Measurements from ENCODE around the gene SPCS1.
A peak's percentile ranks its signal among the peaks of the same experiment; 100 is the strongest.
"Not testable (repeated sequence)": the region's sequence is repeated elsewhere in the genome, so short reads cannot be mapped to it uniquely, and the experiment has no call there.

SPCS1 gene

DNA sequence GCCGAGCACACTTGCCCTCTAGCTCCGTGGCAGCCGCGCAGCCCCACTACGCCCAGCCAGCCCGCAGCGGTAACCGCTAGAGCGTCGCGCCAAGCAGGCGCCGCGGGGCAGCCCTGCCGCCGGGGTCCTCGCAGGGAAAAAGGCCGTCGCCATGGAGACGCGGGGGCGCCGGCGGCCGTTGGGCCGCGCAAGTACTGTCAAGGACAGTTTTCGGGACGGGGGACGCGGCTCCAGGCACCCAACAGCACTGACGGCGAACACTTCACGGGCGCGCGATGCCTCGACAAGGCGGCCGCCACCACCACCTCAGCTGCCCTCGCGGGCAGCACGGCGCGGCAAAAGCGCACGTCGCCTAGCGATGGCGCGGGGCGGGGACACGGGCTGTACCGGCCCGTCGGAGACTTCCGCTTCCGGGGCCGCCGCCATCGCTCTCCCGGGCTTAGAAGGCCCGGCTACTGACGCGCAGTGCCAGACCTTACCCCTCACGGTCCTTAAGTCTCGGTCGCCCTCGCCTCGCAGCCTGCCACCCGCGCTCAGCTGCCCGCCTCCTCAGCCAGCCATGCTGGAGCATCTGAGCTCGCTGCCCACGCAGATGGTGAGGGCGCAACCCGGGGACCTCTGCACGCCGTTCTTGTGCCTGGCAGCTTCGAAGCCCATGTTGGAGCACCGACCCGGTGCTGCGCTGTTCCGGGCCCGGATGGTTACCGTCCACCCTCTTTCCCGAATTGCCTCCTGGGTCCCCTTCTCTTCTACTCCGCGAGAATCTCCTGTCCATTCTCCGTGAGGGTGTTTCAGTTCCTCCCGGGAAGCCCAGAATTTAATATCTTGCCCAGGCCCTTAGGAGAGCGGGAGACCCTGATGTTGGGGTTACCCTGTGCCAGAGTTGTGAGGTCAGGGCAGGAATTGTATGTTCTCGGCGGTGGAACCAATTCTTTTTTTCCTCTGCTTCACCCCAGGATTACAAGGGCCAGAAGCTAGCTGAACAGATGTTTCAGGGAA lies at the start of gene SPCS1, which contains the start of gene GLT8D1:
TSS of gene SPCS1 (plus strand) at position 419 of the 999 bp plus-strand sequence. CDS start at position 560, 141 bp downstream.
TSS of gene GLT8D1 (minus strand) at position 104 of the 999 bp plus-strand sequence. CDS start 5,331 bp downstream, outside the sequence.
- DNase-seq, result peak; percentile 80

DNA sequence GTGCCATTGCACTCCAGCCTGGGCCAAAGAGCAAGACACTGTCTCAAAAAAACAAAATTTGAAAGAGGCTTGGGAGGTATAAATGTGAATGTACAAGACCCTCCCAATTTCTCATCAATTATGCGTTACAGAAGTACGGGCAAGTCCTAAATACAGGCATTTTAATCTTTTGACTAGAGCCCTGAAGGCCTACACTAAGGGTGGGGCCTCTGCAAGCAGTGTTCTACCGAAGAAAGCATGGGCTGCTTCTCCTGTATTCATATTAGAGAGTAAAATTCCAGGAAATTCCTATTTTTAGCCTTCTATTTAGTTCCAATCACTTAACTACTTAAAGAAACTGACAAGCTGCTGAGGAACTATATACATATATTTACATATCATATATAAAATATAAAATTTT lies 45.9 kb upstream of the SPCS1 start:
- DNase-seq, result no peak

DNA sequence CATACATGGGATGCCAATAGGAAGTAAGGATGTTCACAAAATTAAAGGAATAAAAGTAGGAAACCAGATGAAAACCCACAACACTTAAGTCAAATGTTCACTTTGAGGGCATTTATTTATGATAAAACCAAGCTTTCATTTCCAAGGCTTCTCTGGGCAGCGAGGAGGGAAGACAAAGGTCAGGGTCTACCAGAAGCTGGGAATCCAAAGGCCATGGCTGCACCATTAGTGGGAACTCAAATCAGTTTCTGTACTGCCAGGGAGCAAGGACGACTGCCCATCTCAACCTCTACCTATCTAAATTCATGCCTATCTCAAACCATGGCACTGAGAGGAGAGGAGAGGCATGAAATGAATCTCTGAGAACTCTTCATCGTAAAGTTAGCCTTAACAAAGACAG lies 42.8 kb upstream of the SPCS1 start:
- no peak for DNase-seq

DNA sequence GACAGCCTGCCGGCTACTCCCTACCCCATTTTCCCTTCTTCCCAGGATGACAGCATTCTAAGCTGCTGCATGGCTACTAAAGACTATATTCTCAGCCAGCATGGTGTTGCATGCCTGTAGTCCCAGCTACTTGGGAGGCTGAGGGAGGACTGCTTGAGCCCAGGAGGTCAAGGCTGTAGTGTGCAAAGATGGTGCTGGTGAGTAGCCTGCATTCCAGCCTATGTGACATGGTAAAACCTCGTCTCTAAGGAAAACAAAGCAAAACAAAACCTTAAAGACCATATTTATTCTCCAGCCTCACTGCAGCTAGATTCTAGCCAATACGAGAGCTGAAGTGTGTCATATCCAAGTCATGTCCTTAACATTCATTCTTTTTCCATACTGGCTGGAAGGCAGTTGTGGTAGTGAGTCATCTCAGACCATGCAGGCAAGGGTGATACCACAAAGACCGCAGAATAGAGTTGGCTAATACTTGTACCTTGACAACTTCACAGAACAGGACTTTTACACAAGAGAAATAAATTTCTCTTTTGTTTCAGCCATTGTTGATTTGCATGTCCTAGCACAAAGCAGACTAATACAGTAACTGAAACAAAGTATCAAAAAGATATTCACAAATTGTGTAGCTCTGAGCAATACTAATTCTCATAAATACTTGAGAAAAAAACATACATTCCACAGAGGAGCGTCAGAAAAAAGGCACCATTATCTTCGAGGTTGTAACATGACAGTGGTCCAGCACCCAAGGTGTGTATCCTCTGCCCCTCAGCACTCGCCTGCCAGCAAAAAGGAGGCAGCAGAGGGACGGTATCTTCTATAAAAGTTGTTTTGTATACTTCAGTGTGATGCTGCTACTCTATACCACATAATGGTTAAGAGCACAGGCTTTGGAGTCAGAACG lies 35.0 kb upstream of the SPCS1 start:
- DNase-seq, result no peak

DNA sequence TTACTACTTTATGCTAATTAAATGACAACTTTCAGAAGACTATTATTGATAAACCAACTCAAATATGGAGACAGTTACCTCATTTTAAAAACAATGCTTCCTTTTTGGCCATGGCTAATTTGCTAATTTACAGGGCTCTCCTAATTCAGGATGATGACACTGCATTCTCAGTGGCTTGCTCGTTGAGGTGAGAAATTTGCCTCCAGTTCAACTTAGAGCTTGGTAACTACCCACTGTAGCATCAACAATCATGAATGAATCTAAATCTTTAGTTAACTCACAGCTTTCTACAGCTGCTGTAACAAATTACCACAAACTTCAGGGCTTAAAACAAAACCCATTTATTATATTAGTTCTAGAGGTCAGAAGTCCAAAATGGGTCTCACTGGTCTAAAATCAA lies 34.2 kb upstream of the SPCS1 start:
- DNase-seq, result no peak

- not testable (repeated sequence) for DNase-seq
Measured at GRCh38 chr3:52676201-52676600, 29.7 kb upstream of the SPCS1 start.

DNA sequence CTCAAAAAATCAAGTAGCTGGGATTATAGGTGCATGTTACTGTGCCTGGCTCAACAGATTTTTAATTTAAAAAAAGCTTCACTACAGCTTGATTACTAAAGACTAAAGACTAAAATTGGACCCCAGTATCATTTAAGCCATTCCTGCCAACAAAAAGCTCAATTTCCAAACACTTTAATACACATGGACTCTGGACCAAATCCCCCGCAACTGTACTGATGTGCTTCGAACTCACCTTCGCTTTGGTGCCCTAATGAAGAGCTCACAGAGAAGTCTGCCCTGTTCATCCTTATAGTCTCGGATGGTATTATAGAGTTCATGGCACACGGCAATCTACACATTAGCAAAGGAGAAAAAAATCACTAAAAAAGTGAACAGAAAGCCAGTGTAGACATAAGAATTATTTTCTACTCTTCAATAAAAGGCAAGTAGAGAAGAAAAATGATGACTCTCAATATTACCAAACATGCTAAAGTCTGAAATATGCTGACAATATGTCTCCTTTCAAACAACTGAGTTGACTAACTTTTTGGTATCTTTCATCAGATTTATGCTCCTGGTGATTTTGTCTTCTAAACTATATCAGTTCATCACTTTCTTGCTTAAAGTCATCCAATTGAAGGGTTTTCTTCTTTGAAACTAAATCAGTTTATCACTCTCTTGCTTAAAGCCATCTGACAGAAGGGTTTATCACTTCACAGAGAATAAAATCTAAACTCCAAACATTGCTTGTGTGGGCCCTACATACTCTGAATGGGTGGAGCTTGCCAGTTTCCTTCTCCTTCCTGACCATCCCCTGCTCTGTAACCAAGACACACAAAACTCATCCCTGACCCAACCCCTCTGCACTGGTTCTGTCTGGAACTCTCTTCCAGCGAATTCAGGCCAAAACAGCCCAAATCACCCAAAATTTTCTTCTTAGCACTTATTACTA lies 27.4 kb upstream of the SPCS1 start:
- no peak for DNase-seq

DNA sequence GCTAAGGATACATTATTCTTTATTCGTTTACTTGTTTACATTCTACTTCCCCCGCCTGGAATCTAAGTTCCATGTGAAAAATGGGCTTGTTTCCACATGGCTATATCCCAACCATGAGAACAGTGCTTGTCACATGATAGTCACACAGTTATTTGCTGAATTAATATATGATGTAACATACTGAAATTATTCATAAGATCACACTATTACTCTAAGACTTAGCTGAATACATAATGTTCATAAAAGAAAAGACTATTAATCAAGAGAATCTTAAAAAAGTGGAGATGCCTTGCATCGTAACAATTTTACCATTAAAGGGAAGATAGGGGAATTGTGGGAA lies 26.7 kb upstream of the SPCS1 start:
- DNase-seq, result no peak

DNA sequence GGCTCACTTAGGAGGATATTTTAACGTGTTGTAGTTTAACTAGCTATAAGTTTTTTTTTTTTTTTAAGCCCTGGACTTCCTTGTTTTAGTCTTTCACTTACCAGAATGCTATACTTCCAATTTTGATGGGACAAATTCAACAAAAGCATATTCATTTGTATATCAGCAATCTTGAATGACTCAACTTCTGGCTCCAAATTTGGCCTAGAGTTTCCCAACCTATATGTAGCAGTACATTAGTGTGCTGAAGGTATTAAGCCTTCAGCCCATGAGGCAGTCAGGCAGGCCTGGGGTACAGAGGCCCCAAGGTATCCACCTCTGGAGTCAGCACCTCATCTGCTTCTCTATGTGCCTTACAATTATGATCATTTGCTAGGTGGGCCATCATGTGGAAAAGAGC lies 26.1 kb upstream of the SPCS1 start:
- no peak for DNase-seq

- DNase-seq, result no peak
Measured at GRCh38 chr3:52681596-52681995, 24.3 kb upstream of the SPCS1 start.

DNA sequence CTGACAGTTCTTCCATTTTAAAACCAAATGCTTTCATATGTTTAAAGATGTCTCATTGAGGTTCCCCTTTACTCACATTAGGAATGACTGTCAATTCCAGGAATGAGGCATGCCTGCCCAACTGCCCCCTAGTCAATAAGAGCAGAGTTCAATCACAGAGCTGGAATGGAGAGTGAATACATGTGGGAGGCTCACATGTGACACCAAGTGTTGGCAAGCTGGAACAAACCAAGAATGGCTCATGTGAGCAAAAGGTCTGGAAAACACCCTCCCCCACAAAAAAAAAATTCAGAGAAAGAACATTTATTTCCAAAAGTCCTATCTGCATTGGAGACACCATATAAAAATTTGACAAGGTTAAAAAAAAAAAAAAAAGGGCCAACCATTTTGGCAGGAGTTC lies 23.9 kb upstream of the SPCS1 start:
- no peak for DNase-seq

GRCh38 chr3:52683611-52684010 lies 22.3 kb upstream of the SPCS1 start:
- no peak for DNase-seq

GRCh38 chr3:52684184-52684583 lies 21.7 kb upstream of the SPCS1 start:
- DNase-seq, result no peak

- DNase-seq, result peak; percentile 67
Measured at GRCh38 chr3:52685285-52685708, 20.6 kb upstream of the SPCS1 start.

- peak; percentile 89 for DNase-seq
Measured at GRCh38 chr3:52685709-52686691, 19.9 kb upstream of the SPCS1 start, which contains the start of the genes GNL3 and PBRM1. GNL3 (plus strand) TSS chr3:52686032; CDS start chr3:52686093, 61 bp downstream. PBRM1 (minus strand) TSS chr3:52685913.

GRCh38 chr3:52688266-52688665 lies 17.6 kb upstream of the SPCS1 start:
- no peak for DNase-seq

DNA sequence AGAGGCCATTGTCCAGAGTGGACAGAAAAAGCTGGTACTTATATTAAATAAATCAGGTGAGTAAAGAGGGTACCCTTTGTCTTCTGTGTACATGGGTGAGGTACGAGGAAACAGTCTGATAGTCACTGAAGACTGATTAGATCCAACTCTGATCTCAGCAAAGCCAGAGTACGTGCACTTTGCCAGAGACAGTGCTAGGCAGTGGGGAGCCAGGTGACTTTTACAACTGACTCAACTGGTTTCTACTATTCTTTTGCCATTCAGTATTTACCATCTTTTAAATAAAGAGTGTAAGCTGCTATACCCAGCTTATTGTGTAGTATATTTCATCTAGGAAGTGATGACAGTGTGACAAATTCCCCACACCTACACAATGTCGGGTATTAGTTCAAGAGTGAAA lies 16.8 kb upstream of the SPCS1 start:
- no peak for DNase-seq

DNA sequence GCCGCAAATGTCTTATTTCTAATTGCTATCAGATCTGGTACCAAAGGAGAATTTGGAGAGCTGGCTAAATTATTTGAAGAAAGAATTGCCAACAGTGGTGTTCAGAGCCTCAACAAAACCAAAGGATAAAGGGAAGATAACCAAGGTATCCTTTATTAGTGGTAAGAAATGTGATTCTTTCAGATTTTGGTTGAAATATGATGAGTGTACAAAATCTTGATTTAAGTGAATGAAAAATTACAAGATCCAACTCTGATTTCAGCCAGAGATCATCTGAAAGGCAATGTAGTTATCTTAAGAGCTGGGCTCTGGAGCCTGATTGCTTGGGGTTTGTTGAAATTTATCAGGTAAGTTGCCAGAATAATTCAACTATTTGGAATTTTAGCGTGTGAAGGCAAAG lies 15.3 kb upstream of the SPCS1 start:
- no peak for DNase-seq

DNA sequence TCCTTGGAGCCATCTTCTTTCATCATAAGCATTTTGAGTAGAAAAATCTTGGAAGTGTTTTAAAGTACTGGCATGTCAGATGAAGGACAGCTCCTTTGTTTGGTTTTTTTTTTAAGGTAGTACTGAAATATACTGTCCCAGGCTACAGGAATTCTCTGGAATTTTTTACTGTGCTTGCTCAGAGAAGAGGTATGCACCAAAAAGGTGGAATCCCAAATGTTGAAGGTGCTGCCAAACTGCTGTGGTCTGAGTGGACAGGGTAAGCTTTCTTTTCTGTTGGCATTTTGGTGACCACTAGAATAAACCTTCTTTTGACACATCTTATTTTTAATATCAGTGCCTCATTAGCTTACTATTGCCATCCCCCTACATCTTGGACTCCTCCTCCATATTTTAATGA lies 12.8 kb upstream of the SPCS1 start:
- DNase-seq, result no peak

- no peak for DNase-seq
Measured at GRCh38 chr3:52694528-52695189, 11.2 kb upstream of the SPCS1 start.
